Stimulated activated naive CD8-positive, alpha-beta T cell treated with anti-CD3 and anti-CD28 coated beads, Interleukin-15, amount 100 ng/mL, for 72 hours (primary cell): Measurements from ENCODE around the gene ZNF785.
A peak's percentile ranks its signal among the peaks of the same experiment; 100 is the strongest.
"Not testable (repeated sequence)": the region's sequence is repeated elsewhere in the genome, so short reads cannot be mapped to it uniquely, and the experiment has no call there.

Experiments
- ATAC-seq: fragments of 150-1000 bp; cut with Tn5 transposase; 2 replicates; pipeline ENCODE4 v1.10.0; 2021; ENCODE audit warnings: mild to moderate bottlenecking, moderate library complexity
- DNase-seq, 2 donors: peaks; one replicate each; pipeline ENCODE4 v3.0.0; 2021 to 2022
- H3K27ac Mint-ChIP-seq, 2 donors: one replicate each; pipeline ENCODE4 v1.8.0; 2022; ENCODE audit warnings: mild to moderate bottlenecking in 2 of 2, mixed read lengths in 2 of 2, moderate library complexity in 2 of 2
- H3K27me3 Mint-ChIP-seq: one replicate; pipeline ENCODE4 v1.8.0; 2022; ENCODE audit warnings: mixed read lengths
- H3K4me1 Mint-ChIP-seq: one replicate; pipeline ENCODE4 v1.8.0; 2022; ENCODE audit warnings: mild to moderate bottlenecking, mixed read lengths
- H3K4me3 Mint-ChIP-seq, 2 donors: one replicate each; pipeline ENCODE4 v1.8.0; 2022; ENCODE audit warnings: mild to moderate bottlenecking in 2 of 2, mixed read lengths in 2 of 2, moderate library complexity in 1 of 2
- H3K9me3 Mint-ChIP-seq, 2 donors: one replicate each; pipeline ENCODE4 v1.8.0; 2022; ENCODE audit warnings: mixed read lengths in 2 of 2

ZNF785 gene

DNA sequence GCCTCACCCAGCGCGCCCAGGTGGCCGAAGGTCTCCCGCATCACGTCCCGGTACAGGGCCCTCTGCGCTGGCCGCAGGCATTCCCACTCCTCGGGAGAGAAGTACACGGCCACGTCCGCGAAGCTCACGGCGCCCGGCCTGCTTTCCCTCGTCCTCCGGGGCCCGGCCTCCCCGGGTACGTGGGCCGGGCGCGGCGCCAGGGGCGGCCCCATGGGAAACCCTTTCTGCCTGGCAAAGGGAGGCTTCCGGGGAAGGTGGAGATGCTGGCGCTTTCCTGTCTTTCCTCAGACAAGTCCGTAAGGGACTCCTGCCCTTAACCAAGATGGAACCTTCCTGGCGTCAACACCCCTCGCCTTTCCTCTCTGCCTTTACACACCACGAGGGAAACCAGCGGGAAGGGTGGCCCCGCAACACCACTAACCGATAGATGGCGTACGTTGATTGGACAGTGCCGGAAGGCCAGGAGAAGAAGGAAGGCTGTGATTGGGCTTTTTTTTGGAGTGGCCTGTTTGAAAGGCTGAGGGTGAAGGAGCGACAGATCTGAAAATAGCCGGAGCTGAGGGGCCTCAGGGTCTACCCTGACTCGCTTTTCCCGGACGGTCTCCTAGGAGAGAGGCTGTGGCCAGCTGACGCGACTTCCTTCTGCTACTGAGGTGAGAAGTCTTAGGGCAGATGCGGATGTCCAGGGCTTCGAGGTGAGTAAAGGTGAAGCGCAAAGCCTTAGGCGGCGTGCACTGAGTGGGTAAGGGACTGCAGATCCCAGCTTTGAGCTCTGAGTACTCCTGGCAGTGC is at the start of gene ZNF785:
Gene ZNF785 (minus strand): TSS at position 298 of the 792 bp plus-strand sequence. CDS start 86 bp downstream, at position 212.
- H3K4me1 Mint-ChIP-seq = peaks cover 37% of the 10 kb centered on the region

DNA sequence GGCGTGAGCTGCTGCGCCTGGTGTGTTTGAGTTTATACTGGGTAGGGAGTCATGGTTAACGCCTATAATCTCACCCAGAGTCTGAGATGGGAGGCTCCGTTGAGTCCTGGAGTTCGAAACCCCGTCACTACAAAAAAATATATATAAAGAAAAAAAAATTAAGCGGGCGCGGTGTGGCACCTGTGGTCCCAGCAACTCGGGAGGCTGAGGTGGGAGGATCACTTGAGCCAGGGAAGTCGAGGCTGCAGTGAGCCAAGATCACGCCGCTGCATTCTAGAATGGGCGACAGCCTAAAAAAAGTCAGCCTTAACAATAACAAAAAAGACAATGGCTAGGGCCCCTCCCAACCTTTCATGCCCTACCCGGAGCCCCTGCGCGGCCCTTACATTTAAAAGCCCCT is 48.0 kb upstream of the ZNF785 start:
- Mint-ChIP-seq H3K4me1 (peaks cover 28% of the 10 kb centered on the region), H3K9me3 (no peaks in the 10 kb centered on the region), H3K27me3 (no peaks in the 10 kb centered on the region), H3K27ac (peak overlapping the region; percentile 92 to 96), H3K4me3 (peak overlapping the region; percentile 86)
- ATAC-seq (no peak), DNase-seq (no peak)

More for the DNA sequence above, at the start of gene ZNF785:
- Mint-ChIP-seq H3K9me3 (no peaks in the 10 kb centered on the region), H3K27me3 (no peaks in the 10 kb centered on the region), H3K4me3 (peak within 1 kb of the TSS; percentile 91 to 97), H3K27ac (peak within 1 kb of the TSS; percentile 94 to 98)
- ATAC-seq (peak; percentile 99), DNase-seq (peak; percentile 90 to 96)

GRCh38 chr16:30632454-30632853 is 47.0 kb upstream of the ZNF785 start:
- not testable (repeated sequence) for H3K27ac Mint-ChIP-seq, H3K27me3 Mint-ChIP-seq, H3K4me3 Mint-ChIP-seq, ATAC-seq, H3K9me3 Mint-ChIP-seq, DNase-seq
- peaks cover 30% of the 10 kb centered on the region for H3K4me1 Mint-ChIP-seq

DNA sequence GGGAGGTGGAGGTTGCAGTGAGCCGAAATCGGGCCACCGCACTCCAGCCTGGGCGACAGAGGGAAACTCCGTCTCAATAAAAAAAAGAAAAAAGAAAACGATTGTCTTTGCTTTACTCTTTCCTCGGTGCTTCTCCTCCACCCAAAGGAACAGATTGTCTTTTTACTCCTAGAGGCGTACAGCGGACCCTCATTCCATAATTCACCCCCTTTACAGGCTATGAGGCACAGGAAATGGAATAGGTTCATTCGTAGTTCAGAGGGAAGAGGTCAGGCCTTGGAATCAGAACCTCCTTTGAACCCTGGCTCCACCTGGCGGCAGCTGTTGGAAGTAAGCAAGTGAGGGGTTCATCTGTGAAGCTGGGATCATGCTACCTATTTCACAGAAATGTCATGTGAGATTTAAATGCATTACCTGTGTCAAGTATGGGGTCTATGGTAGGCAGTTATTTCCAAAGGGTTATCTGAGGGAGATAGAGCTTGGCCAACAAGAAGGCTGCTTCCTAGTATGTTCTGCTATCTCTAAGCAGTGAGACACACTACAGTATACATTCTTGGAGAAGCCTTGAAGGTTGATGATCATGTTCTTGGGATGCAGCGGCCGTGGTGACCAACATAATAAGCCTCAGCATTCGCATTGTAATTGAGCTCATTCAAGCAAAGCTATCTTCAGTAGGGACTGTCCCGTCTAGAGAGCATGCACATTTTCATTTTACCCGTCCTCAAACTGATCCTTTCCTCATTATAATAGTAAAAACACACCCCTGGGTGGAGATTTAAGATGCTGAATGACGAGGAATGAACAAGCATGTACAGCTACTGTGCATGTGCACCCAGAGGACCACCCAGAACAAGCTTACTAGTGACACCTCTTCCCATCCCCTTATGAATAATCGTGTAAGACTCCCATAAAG is 43.4 kb upstream of the ZNF785 start:
- peak; percentile 81 to 82 for DNase-seq
- H3K9me3 Mint-ChIP-seq = no peaks in the 10 kb centered on the region
- no peak overlapping the region for H3K27ac Mint-ChIP-seq
- H3K4me1 Mint-ChIP-seq = peaks cover 12% of the 10 kb centered on the region
- no peaks in the 10 kb centered on the region for H3K27me3 Mint-ChIP-seq
- ATAC-seq = peak; percentile 89
- H3K4me3 Mint-ChIP-seq = peak overlapping the region; percentile 75 to 83

GRCh38 chr16:30626236-30626635 is 40.7 kb upstream of the ZNF785 start:
- ATAC-seq (no peak), DNase-seq (no peak)
- H3K27ac Mint-ChIP-seq = no peak overlapping the region
- H3K9me3 Mint-ChIP-seq = no peaks in the 10 kb centered on the region
- H3K4me1 Mint-ChIP-seq = peaks cover 12% of the 10 kb centered on the region
- H3K4me3 Mint-ChIP-seq = no peak overlapping the region
- no peaks in the 10 kb centered on the region for H3K27me3 Mint-ChIP-seq

GRCh38 chr16:30623536-30624283 is 38.2 kb upstream of the ZNF785 start:
- no peaks in the 10 kb centered on the region for H3K9me3 Mint-ChIP-seq
- H3K27me3 Mint-ChIP-seq = no peaks in the 10 kb centered on the region
- H3K4me3 Mint-ChIP-seq = no peak overlapping the region
- H3K4me1 Mint-ChIP-seq = peaks cover 3% of the 10 kb centered on the region
- ATAC-seq (no peak), DNase-seq (no peak)
- no peak overlapping the region for H3K27ac Mint-ChIP-seq

DNA sequence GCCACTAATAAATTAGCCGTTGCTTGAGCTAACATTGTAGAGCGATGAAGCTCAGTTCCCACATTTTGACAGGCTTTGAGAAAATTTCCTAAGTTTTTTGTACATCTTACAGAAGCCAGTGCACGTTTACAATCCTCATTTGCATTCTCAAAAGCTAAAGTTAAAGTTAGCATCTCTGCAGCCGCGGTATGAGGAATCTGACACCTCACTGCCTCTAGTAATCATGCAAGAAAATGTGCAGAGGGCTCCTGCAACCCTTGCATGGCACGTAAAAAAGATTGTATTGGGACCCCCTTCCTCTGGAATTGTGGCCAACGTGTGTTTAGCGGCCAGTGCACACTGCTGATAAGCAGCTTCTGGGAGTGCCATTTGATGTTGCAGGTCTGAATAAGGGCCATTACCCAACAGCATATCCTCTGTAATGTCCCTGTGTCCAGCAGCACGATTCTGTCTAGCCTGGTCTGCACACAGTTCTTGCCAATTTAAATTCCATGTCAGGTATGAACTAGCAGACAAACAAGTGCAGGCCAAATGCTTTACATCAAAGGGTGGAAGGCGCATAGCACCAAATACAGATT is 37.0 kb upstream of the ZNF785 start:
- Mint-ChIP-seq H3K27me3 (no peaks in the 10 kb centered on the region), H3K9me3 (no peaks in the 10 kb centered on the region), H3K27ac (no peak overlapping the region), H3K4me3 (no peak overlapping the region), H3K4me1 (peaks cover 5% of the 10 kb centered on the region)
- DNase-seq (no peak), ATAC-seq (no peak)

- H3K27me3 Mint-ChIP-seq = no peaks in the 10 kb centered on the region
- no peak overlapping the region for H3K4me3 Mint-ChIP-seq
- no peak for DNase-seq
- no peaks in the 10 kb centered on the region for H3K9me3 Mint-ChIP-seq
- ATAC-seq = no peak
- H3K27ac Mint-ChIP-seq = no peak overlapping the region
- H3K4me1 Mint-ChIP-seq = peaks cover 5% of the 10 kb centered on the region
Measured at GRCh38 chr16:30621765-30622164, 36.3 kb upstream of the ZNF785 start.

- Mint-ChIP-seq H3K9me3 (no peaks in the 10 kb centered on the region), H3K27me3 (no peaks in the 10 kb centered on the region), H3K27ac (no peak overlapping the region), H3K4me3 (no peak overlapping the region), H3K4me1 (peaks cover 9% of the 10 kb centered on the region)
- DNase-seq = no peak
- ATAC-seq = no peak
Measured at GRCh38 chr16:30620169-30620568, 34.7 kb upstream of the ZNF785 start.

DNA sequence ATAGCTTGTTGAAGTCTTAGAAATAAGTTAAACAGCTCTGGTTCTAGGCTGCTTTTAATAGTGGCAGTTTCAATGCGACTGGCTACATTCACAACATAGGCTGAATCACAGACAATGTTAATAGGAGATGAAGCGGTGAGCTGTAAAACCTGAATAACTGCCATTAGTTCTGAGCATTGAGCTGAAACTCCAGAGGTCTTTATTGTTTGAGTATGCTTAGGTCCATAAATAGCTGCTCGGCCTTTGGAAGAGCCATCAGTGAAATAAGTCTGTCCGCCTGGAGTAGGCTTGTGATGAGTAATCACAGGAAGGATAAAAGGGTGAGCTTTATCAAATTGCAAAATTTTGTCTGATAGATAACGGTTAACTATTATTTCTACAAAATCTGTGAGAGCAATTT is 34.1 kb upstream of the ZNF785 start:
- Mint-ChIP-seq H3K27me3 (no peaks in the 10 kb centered on the region), H3K4me1 (peaks cover 9% of the 10 kb centered on the region), H3K4me3 (no peak overlapping the region), H3K9me3 (no peaks in the 10 kb centered on the region), H3K27ac (no peak overlapping the region)
- ATAC-seq = no peak
- no peak for DNase-seq

DNA sequence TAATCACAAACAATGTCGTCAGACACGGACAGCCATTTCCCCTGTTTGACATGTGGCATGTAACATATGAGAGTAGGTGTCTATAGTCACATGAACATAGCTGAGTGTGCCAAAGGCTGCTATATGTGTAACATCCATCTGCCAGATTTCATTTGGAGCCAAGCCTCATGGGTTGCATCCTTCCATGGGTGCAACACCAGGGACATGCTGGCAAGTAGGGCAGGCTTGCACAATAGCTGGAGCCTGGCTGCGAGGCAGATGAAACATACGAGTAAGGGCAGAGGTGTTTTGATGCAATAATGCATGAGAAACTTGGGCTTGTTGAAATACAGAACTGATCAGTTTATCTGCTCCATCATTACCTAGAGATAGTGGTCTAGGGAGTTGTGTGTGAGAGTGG is 33.7 kb upstream of the ZNF785 start:
- no peak for DNase-seq
- no peak overlapping the region for H3K4me3 Mint-ChIP-seq
- no peaks in the 10 kb centered on the region for H3K27me3 Mint-ChIP-seq
- peaks cover 9% of the 10 kb centered on the region for H3K4me1 Mint-ChIP-seq
- H3K27ac Mint-ChIP-seq = no peak overlapping the region
- H3K9me3 Mint-ChIP-seq = no peaks in the 10 kb centered on the region
- no peak for ATAC-seq

DNA sequence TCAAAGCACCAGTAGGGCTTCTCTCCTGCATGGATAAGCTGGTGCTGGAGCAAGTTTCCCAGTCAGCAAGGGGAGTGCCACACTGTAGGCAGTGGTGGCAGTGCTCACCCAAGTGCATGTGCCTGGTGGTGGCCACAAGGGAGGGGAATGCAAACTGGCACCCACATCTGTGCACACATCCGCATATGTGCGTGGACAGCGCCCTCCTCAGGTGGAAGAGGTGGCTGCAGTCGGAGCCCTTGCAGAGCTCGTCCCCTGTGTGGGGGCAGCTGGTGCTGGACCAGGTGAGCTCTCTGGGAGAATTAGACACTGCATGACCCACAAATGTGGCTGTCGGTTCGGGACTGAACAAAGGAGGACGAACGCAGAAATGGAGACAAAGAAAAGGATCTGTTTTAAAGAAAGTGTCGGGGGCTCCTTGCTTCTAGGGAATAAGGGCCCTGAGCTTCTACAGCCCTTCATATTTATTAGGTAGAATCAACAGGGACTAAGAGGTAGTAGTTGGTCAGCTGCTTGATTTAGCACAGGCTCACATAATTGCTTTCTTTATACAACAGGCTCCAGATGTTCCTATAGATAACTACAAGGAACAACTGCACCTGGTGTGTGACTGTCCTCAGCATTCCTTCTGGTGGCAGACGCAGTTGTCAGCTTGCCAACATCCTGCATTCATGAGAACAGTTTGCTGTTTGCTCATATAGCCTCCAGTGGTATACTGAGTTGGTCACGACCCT is 30.0 kb upstream of the ZNF785 start:
- no peaks in the 10 kb centered on the region for H3K9me3 Mint-ChIP-seq
- ATAC-seq (peak; percentile 91), DNase-seq (peak; percentile 80 to 87)
- no peak overlapping the region for H3K27ac Mint-ChIP-seq
- peaks cover 20% of the 10 kb centered on the region for H3K4me1 Mint-ChIP-seq
- no peak overlapping the region for H3K4me3 Mint-ChIP-seq
- H3K27me3 Mint-ChIP-seq = peaks cover 5% of the 10 kb centered on the region

DNA sequence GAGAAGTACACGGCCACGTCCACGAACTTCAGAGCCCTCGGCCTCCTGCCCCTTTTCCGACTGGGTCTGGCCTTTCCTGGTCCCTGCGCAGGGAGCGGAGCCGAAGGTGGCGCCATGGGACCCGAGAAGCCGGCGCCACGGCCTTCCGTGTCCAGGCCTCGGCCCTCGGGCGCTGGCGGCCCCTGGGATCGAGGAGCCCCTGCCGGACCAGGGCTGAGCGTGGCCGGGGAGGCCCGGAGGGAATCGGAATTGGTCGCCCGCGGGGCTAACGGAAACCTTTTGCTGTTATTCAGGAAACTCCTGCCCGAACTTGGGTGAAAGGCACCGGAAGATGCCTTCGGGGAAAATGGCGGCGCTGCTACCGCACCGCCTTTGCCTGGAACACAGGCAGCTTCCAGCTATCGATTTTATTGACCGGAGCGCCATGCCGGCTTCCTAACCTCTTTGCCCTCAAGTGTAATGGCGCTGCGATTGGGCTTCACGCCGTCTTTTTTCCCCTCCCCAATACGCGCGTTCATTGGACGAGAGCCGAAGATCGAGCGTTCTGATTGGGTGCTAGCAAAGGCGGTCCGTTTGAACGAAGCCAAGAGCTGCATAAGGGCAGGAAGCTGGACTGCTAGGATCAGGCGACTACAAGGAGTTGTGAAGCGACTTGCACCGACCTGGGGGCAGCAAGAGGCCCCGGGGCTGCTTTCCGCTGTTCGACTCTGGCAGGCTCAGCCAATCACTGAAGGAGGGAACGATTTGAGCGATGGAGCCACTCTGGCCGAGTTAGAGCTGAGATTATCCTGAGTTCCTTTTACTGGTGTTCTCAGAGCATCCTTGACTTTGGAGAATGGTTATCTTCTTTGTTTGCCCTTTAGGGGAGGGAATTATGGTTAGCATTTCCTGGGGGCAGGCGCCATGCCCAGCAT is 24.7 kb upstream of the ZNF785 start, which contains the start of gene ZNF689:
Gene ZNF689 (minus strand): TSS at position 464 of the 914 bp plus-strand sequence. CDS start 348 bp downstream, at position 116.
- H3K27ac Mint-ChIP-seq = peak within 1 kb of the TSS; percentile 99 to 100
- H3K4me1 Mint-ChIP-seq = peaks cover 35% of the 10 kb centered on the region
- no peaks in the 10 kb centered on the region for H3K9me3 Mint-ChIP-seq
- H3K4me3 Mint-ChIP-seq = peak within 1 kb of the TSS; percentile 88 to 95
- peaks cover 5% of the 10 kb centered on the region for H3K27me3 Mint-ChIP-seq
- DNase-seq (peak; percentile 91 to 96), ATAC-seq (peak; percentile 95)
